Subcutaneous abdominal adipose tissue (tissue), 5 donors: ENCODE data around the gene HOXB4.

ENCODE experiments used
- H3K27ac ChIP-seq: one replicate; pipeline ENCODE4 v1.7.0; 2013; ENCODE audit warnings: low read depth, mild to moderate bottlenecking, inconsistent platforms, low read length, moderate library complexity
- H3K27me3 ChIP-seq, 5 donors: one replicate each; pipeline ENCODE4 v1.7.0; 2013; ENCODE audit warnings: low read length in 5 of 5, inconsistent platforms in 1 of 5; ENCODE audit not compliant: control insufficient read depth in 5 of 5, insufficient read depth in 4 of 5
- H3K36me3 ChIP-seq, 5 donors: one replicate each; pipeline ENCODE4 v1.7.0; 2013; ENCODE audit warnings: low read length in 5 of 5; ENCODE audit not compliant: control insufficient read depth in 5 of 5, insufficient read depth in 5 of 5
- H3K4me1 ChIP-seq, 5 donors: one replicate each; pipeline ENCODE4 v1.7.0; 2013; ENCODE audit warnings: low read length in 5 of 5, mild to moderate bottlenecking in 3 of 5, moderate library complexity in 1 of 5; ENCODE audit not compliant: control insufficient read depth in 5 of 5, insufficient read depth in 5 of 5
- H3K4me3 ChIP-seq, 5 donors: one replicate each; pipeline ENCODE4 v1.7.0; 2013; ENCODE audit warnings: low read length in 5 of 5, low read depth in 1 of 5
- H3K9ac ChIP-seq, 5 donors: one replicate each; pipeline ENCODE4 v1.7.0; 2013; ENCODE audit warnings: low read length in 5 of 5, mild to moderate bottlenecking in 4 of 5, moderate library complexity in 3 of 5
- H3K9me3 ChIP-seq, 5 donors: one replicate each; pipeline ENCODE4 v1.7.0; 2013; ENCODE audit warnings: low read length in 5 of 5; ENCODE audit not compliant: control insufficient read depth in 5 of 5
- donor health status: healthy.
- donor health status: healthy.
- donor health status: healthy.
- donor health status: healthy.
- donor health status: healthy.

Gene HOXB4

GRCh38 chr17:48596000-48596734 is 18.0 kb upstream of the HOXB4 start:
- Histone ChIP-seq H3K9ac (peak overlapping the region in 3 of 5 donors; percentile 65 to 83 (median 81)), H3K4me1 (peaks cover 6 to 58% (median 56%) of the 10 kb centered on the region in 5 donors), H3K27ac (peak overlapping the region; percentile 79), H3K9me3 (no peaks in the 10 kb centered on the region), H3K36me3 (peaks cover 0 to 19% (median 10%) of the 10 kb centered on the region in 5 donors), H3K4me3 (peak overlapping the region in 4 of 5 donors; percentile 73 to 82 (median 77)), H3K27me3 (no peaks in the 10 kb centered on the region)

GRCh38 chr17:48595278-48595999 is 17.3 kb upstream of the HOXB4 start:
- H3K27ac ChIP-seq, result peak overlapping the region; percentile 79
- H3K9ac ChIP-seq, result peak overlapping the region in 1 of 5 donors; percentile 30
- peaks cover 0 to 24% (median 10%) of the 10 kb centered on the region in 5 donors for H3K36me3 ChIP-seq
- no peaks in the 10 kb centered on the region for H3K27me3 ChIP-seq
- H3K4me3 ChIP-seq, result no peak overlapping the region
- H3K9me3 ChIP-seq, result no peaks in the 10 kb centered on the region
- H3K4me1 ChIP-seq, result peaks cover 6 to 57% (median 55%) of the 10 kb centered on the region in 5 donors

GRCh38 chr17:48594538-48595277 is 16.6 kb upstream of the HOXB4 start:
- no peaks in the 10 kb centered on the region for H3K27me3 ChIP-seq

GRCh38 chr17:48593840-48594537 is 15.8 kb upstream of the HOXB4 start:
- H3K36me3 ChIP-seq, result peaks cover 0 to 24% (median 10%) of the 10 kb centered on the region in 5 donors
- H3K4me3 ChIP-seq, result peak overlapping the region; percentile 40 to 75 (median 60)
- no peaks in the 10 kb centered on the region for H3K9me3 ChIP-seq
- H3K27ac ChIP-seq, result peak overlapping the region; percentile 78
- peaks cover 6 to 60% (median 54%) of the 10 kb centered on the region in 5 donors for H3K4me1 ChIP-seq
- peak overlapping the region in 2 of 5 donors; percentile 10 to 42 for H3K9ac ChIP-seq
- no peaks in the 10 kb centered on the region for H3K27me3 ChIP-seq

More at GRCh38 chr17:48594538-48595277, 16.6 kb upstream of the HOXB4 start:
- no peaks in the 10 kb centered on the region for H3K9me3 ChIP-seq
- peak overlapping the region in 3 of 5 donors; percentile 10 to 42 (median 21) for H3K9ac ChIP-seq
- H3K36me3 ChIP-seq, result peaks cover 0 to 24% (median 10%) of the 10 kb centered on the region in 5 donors
- H3K4me1 ChIP-seq, result peaks cover 6 to 57% (median 55%) of the 10 kb centered on the region in 5 donors
- peak overlapping the region; percentile 78 for H3K27ac ChIP-seq
- H3K4me3 ChIP-seq, result peak overlapping the region in 2 of 5 donors; percentile 40 to 45

GRCh38 chr17:48593126-48593829 is 15.1 kb upstream of the HOXB4 start, which contains the start of gene HOXB5:
TSS of gene HOXB5 (minus strand) at chr17:48593779. CDS start at chr17:48593682, 97 bp downstream.
- H3K36me3 ChIP-seq, result peaks cover 0 to 24% (median 10%) of the 10 kb centered on the region in 5 donors
- no peaks in the 10 kb centered on the region for H3K9me3 ChIP-seq
- peak within 1 kb of the TSS; percentile 60 to 75 (median 70) for H3K4me3 ChIP-seq
- H3K9ac ChIP-seq, result peak within 1 kb of the TSS; percentile 4 to 66 (median 46)
- H3K4me1 ChIP-seq, result peaks cover 6 to 60% (median 52%) of the 10 kb centered on the region in 5 donors
- no peaks in the 10 kb centered on the region for H3K27me3 ChIP-seq
- peak within 1 kb of the TSS; percentile 78 for H3K27ac ChIP-seq

GRCh38 chr17:48592577-48592976 is 14.4 kb upstream of the HOXB4 start:
- Histone ChIP-seq H3K27ac (peak overlapping the region; percentile 62), H3K9ac (peak overlapping the region in 2 of 5 donors; percentile 65 to 66), H3K4me1 (peaks cover 9 to 65% (median 52%) of the 10 kb centered on the region in 5 donors), H3K36me3 (peaks cover 0 to 24% (median 10%) of the 10 kb centered on the region in 5 donors), H3K9me3 (no peaks in the 10 kb centered on the region), H3K4me3 (peak overlapping the region; percentile 43 to 72 (median 61)), H3K27me3 (no peaks in the 10 kb centered on the region)

GRCh38 chr17:48592057-48592514 is 13.9 kb upstream of the HOXB4 start:
- peak overlapping the region; percentile 28 to 70 (median 60) for H3K4me3 ChIP-seq
- no peak overlapping the region for H3K27ac ChIP-seq
- no peaks in the 10 kb centered on the region for H3K9me3 ChIP-seq
- H3K4me1 ChIP-seq, result peaks cover 10 to 65% (median 52%) of the 10 kb centered on the region in 5 donors
- no peaks in the 10 kb centered on the region for H3K27me3 ChIP-seq
- H3K9ac ChIP-seq, result no peak overlapping the region
- H3K36me3 ChIP-seq, result peaks cover 0 to 24% (median 10%) of the 10 kb centered on the region in 5 donors

- H3K4me3 ChIP-seq, result peak overlapping the region in 2 of 5 donors; percentile 60 to 61
- peaks cover 0 to 24% (median 10%) of the 10 kb centered on the region in 5 donors for H3K36me3 ChIP-seq
- no peak overlapping the region for H3K9ac ChIP-seq
- H3K9me3 ChIP-seq, result no peaks in the 10 kb centered on the region
- H3K4me1 ChIP-seq, result peaks cover 11 to 65% (median 52%) of the 10 kb centered on the region in 5 donors
- no peak overlapping the region for H3K27ac ChIP-seq
- H3K27me3 ChIP-seq, result no peaks in the 10 kb centered on the region
These were observed 13.3 kb upstream of the HOXB4 start for GRCh38 chr17:48591255-48592056.
